Body of pancreas (tissue), 4 donors: ENCODE data around the gene OTUD4.

Source experiments
- CTCF ChIP-seq, 7 experiments: fragments of 450-650 bp in 4 of 7; fragments of 200-600 bp in 3 of 7; sonication (generic) in 3 of 7; IDR thresholded peaks; one replicate each; pipeline ENCODE4 v1.5.1; 2016 to 2019; ENCODE audit warnings: antibody characterized with exemption in 7 of 7
- POLR2A ChIP-seq, 3 donors: fragments of 450-650 bp; IDR thresholded peaks; one replicate each; pipeline ENCODE4 v1.6.1; 2016; ENCODE audit warnings: antibody characterized with exemption in 3 of 3, mild to moderate bottlenecking in 2 of 3

DNA sequence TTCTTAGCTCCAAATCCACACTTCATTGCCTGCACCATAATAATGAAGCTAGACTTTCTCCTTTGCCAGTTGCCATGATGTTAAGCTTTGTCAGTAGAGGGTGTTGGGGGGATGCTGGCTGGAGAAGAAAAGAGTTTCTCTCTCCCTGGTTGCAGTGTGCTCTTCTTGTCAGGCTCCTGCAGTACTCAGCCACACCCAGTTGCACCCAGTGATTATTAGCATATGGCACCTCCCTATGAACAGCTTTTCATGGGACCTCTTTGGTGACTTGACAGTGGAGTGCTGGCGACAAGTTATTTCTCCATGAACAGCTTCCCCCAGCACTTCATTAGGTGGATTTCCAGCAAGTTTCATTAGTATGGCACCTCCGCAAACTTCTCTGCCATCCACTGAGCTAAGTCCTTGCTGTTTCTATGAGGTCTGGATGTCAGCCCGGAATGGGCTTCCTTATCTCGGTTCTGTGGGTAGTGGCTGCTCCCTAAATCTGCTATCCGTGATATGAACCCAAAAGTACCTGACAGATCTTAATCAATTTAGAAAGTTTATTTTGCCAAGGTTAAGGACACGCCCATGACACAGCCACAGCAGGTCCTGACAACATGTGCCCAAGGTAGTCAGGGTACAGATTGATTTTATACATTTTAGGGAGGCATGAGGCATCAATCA is 18.8 kb upstream of the OTUD4 start:
- TF ChIP-seq CTCF (IDR thresholded peaks at IDR 0.05) = no peak
- TF ChIP-seq POLR2A (IDR thresholded peaks at IDR 0.05) = no peak
